ENCODE data around the gene KAT6B. TPM values are rescaled to one million over a fixed set of nuclear protein-coding genes. Genes with fewer than 3 reads are reported as not detected.

The KAT6B gene
- total and polyA plus RNA-seq, 2 donors (not counting 1 experiment from before 2014, with no cell fraction given) = 8.6 to 111 TPM

DNA sequence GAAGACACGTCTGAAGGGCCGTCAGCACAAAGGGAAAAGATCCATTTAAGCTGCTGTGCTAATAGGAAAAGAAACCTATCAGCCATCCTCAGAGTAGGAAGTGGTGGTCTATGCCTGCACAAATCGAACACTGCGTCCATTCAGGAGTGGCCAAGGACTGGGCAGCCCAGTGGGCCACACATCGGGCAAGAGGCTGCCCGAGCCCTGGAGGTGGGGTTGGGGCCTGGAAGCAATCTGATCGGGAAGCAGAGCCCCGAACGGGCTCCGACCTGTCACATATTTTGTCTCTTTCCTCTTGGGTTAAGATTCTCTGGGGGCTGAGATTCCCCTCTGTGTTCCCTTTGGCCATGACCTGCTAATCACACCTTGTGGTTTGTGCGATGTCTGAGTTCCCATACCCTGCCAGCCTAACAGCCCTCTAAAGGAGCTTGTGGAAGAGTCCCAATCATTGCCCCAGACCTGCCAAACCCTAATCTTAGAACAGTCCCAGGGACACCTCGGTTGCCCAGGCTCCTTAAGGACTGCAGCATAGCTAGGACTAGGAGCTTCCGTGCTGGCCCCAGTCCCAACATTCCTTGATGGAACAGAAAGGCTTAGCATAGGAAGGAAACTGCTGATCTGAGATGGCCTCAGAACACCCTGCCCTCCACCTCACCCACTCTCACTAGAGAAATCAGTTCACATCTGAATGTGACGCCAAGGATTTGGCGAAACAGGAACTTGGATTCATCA is 207.2 kb downstream of the KAT6B start:
- intact Hi-C loops (cut with micrococcal nuclease) = no loop called here
- CTCF ChIA-PET = interaction anchor here (1.4 kb wide), 1 partner anchor 790 kb away, joined by 3 read pairs; no protein-coding TSS in a partner anchor
- Histone ChIP-seq H3K27me3 (replicated peaks in 1 of 4; ENCODE audit: control extremely low read depth in 1 of 4, control insufficient read depth in 3 of 4, insufficient read depth in 4 of 4, low read length in 3 of 4) (no peaks in the 10 kb centered on the region), H3K4me1 (ENCODE audit: control insufficient read depth in 2 of 2, insufficient read depth in 2 of 2, low read length in 2 of 2) (peaks cover 6 to 12% of the 10 kb centered on the region in 2 donors), H3K36me3 (replicated peaks in 1 of 2; ENCODE audit: control extremely low read depth in 1 of 2, control insufficient read depth in 1 of 2, extremely low read depth in 1 of 2, insufficient read depth in 2 of 2, low read length in 1 of 2) (peaks cover 0 to 24% of the 10 kb centered on the region in 2 experiments), H4K20me1 (ENCODE audit: control insufficient read depth, insufficient read depth, low read length, poor library complexity, severe bottlenecking) (no peaks in the 10 kb centered on the region), H3K27ac (ENCODE audit: low read length in 2 of 2) (no peak overlapping the region), H3K9me3 (ENCODE audit: control extremely low read depth in 1 of 3, control insufficient read depth in 2 of 3, insufficient read depth in 1 of 3, low read length in 2 of 3) (peaks cover 0 to 8% (median 0%) of the 10 kb centered on the region in 3 donors), H3K4me3 (ENCODE audit: control extremely low read depth in 1 of 5, extremely low read depth in 1 of 5, insufficient read depth in 1 of 5, low read depth in 2 of 5, low read length in 4 of 5) (no peak overlapping the region), H2AFZ (ENCODE audit: insufficient read depth, low read depth, low read length, poor library complexity, severe bottlenecking) (no peak overlapping the region), H3K9ac (ENCODE audit: low read length) (no peak overlapping the region), H3K4me2 (replicated peaks; ENCODE audit: low read depth, low read length, poor library complexity, severe bottlenecking) (no peak overlapping the region), H3K79me2 (ENCODE audit: control insufficient read depth, insufficient read depth, low read length) (no peaks in the 10 kb centered on the region)
- Mint-ChIP-seq H3K4me1 (peaks cover 13% of the 10 kb centered on the region), H3K27me3 (no peaks in the 10 kb centered on the region), H3K9me3 (ENCODE audit: insufficient read depth) (no peaks in the 10 kb centered on the region), H3K27ac (no peak overlapping the region), H3K4me3 (no peak overlapping the region)
- no peak for TF ChIP-seq EZH2 (IDR thresholded peaks at IDR 0.05; ENCODE audit: borderline replicate concordance, insufficient read depth, low read depth, low read length, poor library complexity, severe bottlenecking)
- TF ChIP-seq, protein P1, sequence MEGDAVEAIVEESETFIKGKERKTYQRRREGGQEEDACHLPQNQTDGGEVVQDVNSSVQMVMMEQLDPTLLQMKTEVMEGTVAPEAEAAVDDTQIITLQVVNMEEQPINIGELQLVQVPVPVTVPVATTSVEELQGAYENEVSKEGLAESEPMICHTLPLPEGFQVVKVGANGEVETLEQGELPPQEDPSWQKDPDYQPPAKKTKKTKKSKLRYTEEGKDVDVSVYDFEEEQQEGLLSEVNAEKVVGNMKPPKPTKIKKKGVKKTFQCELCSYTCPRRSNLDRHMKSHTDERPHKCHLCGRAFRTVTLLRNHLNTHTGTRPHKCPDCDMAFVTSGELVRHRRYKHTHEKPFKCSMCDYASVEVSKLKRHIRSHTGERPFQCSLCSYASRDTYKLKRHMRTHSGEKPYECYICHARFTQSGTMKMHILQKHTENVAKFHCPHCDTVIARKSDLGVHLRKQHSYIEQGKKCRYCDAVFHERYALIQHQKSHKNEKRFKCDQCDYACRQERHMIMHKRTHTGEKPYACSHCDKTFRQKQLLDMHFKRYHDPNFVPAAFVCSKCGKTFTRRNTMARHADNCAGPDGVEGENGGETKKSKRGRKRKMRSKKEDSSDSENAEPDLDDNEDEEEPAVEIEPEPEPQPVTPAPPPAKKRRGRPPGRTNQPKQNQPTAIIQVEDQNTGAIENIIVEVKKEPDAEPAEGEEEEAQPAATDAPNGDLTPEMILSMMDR (IDR thresholded peaks at IDR 0.05) = no peak
- no peak for ATAC-seq (ENCODE audit: low read depth)
- no peak for DNase-seq
- POLR2A ChIA-PET = no interaction called here
- 95% methylated on average over 9 of the region's 15 CpGs for WGBS (ENCODE audit: insufficient coverage)

DNA sequence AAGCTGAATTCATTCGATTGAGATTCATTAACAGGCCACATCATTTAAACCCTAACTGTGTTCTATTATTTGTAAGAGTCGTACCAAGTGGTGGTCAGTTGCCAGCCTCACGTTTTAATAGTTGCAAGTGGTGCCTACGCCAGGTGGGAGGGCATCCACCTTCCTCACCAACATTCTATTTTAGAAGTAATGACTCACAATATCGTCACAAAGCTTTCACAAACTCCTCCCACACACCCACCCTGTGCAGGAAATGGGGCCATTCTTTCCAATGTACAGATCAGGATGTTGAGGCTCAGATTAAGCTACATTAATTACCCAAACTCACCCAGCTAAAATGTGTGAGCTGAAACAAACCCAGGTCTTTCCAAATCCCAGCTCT is 207.7 kb downstream of the KAT6B start:
- ChIA-PET POLR2A (no interaction called here), CTCF (no interaction called here)
- WGBS (ENCODE audit: insufficient coverage) = 70% methylated on average over 2 of the region's 5 CpGs
- Histone ChIP-seq H3K27me3 (replicated peaks in 1 of 4; ENCODE audit: control extremely low read depth in 1 of 4, control insufficient read depth in 3 of 4, insufficient read depth in 4 of 4, low read length in 3 of 4) (no peaks in the 10 kb centered on the region), H3K27ac (ENCODE audit: low read length in 2 of 2) (no peak overlapping the region), H3K9ac (ENCODE audit: low read length) (no peak overlapping the region), H2AFZ (ENCODE audit: insufficient read depth, low read depth, low read length, poor library complexity, severe bottlenecking) (no peak overlapping the region), H3K4me1 (ENCODE audit: control insufficient read depth in 2 of 2, insufficient read depth in 2 of 2, low read length in 2 of 2) (peaks cover 6 to 12% of the 10 kb centered on the region in 2 donors), H3K9me3 (ENCODE audit: control extremely low read depth in 1 of 3, control insufficient read depth in 2 of 3, insufficient read depth in 1 of 3, low read length in 2 of 3) (peaks cover 0 to 8% (median 0%) of the 10 kb centered on the region in 3 donors), H4K20me1 (ENCODE audit: control insufficient read depth, insufficient read depth, low read length, poor library complexity, severe bottlenecking) (no peaks in the 10 kb centered on the region), H3K4me3 (ENCODE audit: control extremely low read depth in 1 of 5, extremely low read depth in 1 of 5, insufficient read depth in 1 of 5, low read depth in 2 of 5, low read length in 4 of 5) (no peak overlapping the region), H3K36me3 (replicated peaks in 1 of 2; ENCODE audit: control extremely low read depth in 1 of 2, control insufficient read depth in 1 of 2, extremely low read depth in 1 of 2, insufficient read depth in 2 of 2, low read length in 1 of 2) (peaks cover 0 to 19% of the 10 kb centered on the region in 2 experiments), H3K4me2 (replicated peaks; ENCODE audit: low read depth, low read length, poor library complexity, severe bottlenecking) (no peak overlapping the region), H3K79me2 (ENCODE audit: control insufficient read depth, insufficient read depth, low read length) (no peaks in the 10 kb centered on the region)
- Mint-ChIP-seq H3K27ac (no peak overlapping the region), H3K9me3 (ENCODE audit: insufficient read depth) (no peaks in the 10 kb centered on the region), H3K27me3 (no peaks in the 10 kb centered on the region), H3K4me1 (peaks cover 13% of the 10 kb centered on the region), H3K4me3 (no peak overlapping the region)
- intact Hi-C loops (cut with micrococcal nuclease) = no loop called here
- TF ChIP-seq, protein P1 (IDR thresholded peaks at IDR 0.05) = no peak
- TF ChIP-seq EZH2 (IDR thresholded peaks at IDR 0.05; ENCODE audit: borderline replicate concordance, insufficient read depth, low read depth, low read length, poor library complexity, severe bottlenecking) = no peak
- ATAC-seq (ENCODE audit: low read depth) (no peak), DNase-seq (no peak)
